Stimulated activated CD8-positive, alpha-beta memory T cell treated with anti-CD3 and anti-CD28 coated beads, Interleukin-15, amount 100 ng/mL, for 4 hours (primary cell): ENCODE data around the gene PKP3.
"Not testable (repeated sequence)": the region's sequence is repeated elsewhere in the genome, so short reads cannot be mapped to it uniquely, and the experiment has no call there.

Source experiments
- DNase-seq, 2 donors: peaks; one replicate each; pipeline ENCODE4 v3.0.0-alpha.2; 2020; ENCODE audit warnings: low read depth in 2 of 2

The PKP3 gene

GRCh38 chr11:409600-410483, 15.8 kb downstream of the PKP3 start:
- no peak for DNase-seq

GRCh38 chr11:410711-411110, 16.7 kb downstream of the PKP3 start:
- not testable (repeated sequence) for DNase-seq

GRCh38 chr11:411520-411919, 17.5 kb downstream of the PKP3 start:
- DNase-seq = not testable (repeated sequence)

GRCh38 chr11:412641-413119, 18.7 kb downstream of the PKP3 start:
- DNase-seq = no peak

GRCh38 chr11:413120-414081, 19.4 kb downstream of the PKP3 start:
- no peak for DNase-seq

GRCh38 chr11:414318-414857, 20.4 kb downstream of the PKP3 start:
- no peak for DNase-seq

GRCh38 chr11:415640-416041, 21.6 kb downstream of the PKP3 start:
- DNase-seq = no peak

- DNase-seq = no peak
These were observed 22.2 kb downstream of the PKP3 start for GRCh38 chr11:416051-416756.

- no peak for DNase-seq
These were observed 23.0 kb downstream of the PKP3 start for GRCh38 chr11:416757-417621.

GRCh38 chr11:417652-418342, 23.8 kb downstream of the PKP3 start:
- no peak for DNase-seq

GRCh38 chr11:418343-419247, 24.6 kb downstream of the PKP3 start:
- no peak for DNase-seq

- no peak for DNase-seq
These were observed 25.4 kb downstream of the PKP3 start for GRCh38 chr11:419248-420005.

- no peak for DNase-seq
These were observed 26.3 kb downstream of the PKP3 start for GRCh38 chr11:420054-420910.

GRCh38 chr11:420911-421321, 26.9 kb downstream of the PKP3 start:
- DNase-seq = no peak

- no peak for DNase-seq
These were observed 28.2 kb downstream of the PKP3 start for GRCh38 chr11:422249-422656.

- no peak for DNase-seq
These were observed 30.2 kb downstream of the PKP3 start for GRCh38 chr11:424232-424631.

- DNase-seq = not testable (repeated sequence)
These were observed 30.8 kb downstream of the PKP3 start for GRCh38 chr11:424766-425165.
